DND-41 (cell line): ENCODE data around the gene HOXD4.

Source experiments
- CTCF ChIP-seq: IDR thresholded peaks from 2 replicates; pipeline ENCODE4 v1.5.1; 2012; ENCODE audit warnings: borderline replicate concordance, low read length, moderate library complexity, mild to moderate bottlenecking; ENCODE audit not compliant: poor library complexity, severe bottlenecking; ENCODE audit errors: extremely low read depth
- EZH2 ChIP-seq: IDR thresholded peaks from 3 replicates; pipeline ENCODE4 v1.6.1; 2012; ENCODE audit warnings: borderline replicate concordance, low read depth, mild to moderate bottlenecking, moderate library complexity, low read length, inconsistent platforms; ENCODE audit not compliant: severe bottlenecking

GRCh38 chr2:176171351-176172006 lies 20.1 kb downstream of the HOXD4 start:
- no peak for TF ChIP-seq CTCF
- TF ChIP-seq EZH2, result no peak
